Astrocyte of the cerebellum (primary cell): ENCODE data around the gene INSYN2B.
A peak's percentile ranks its signal among the peaks of the same experiment; 100 is the strongest.

ENCODE experiments used
- DNase-seq: peaks from one replicate; pipeline ENCODE4 v3.0.0-alpha.2; 2011; ENCODE audit warnings: low read depth
- H3K4me3 ChIP-seq: 2 replicates; pipeline ENCODE4 v1.5.1; 2011; ENCODE audit warnings: mild to moderate bottlenecking, low read depth, low read length, moderate library complexity
- CTCF ChIP-seq: IDR thresholded peaks from 2 replicates; pipeline ENCODE4 v1.5.1; 2012; ENCODE audit warnings: low read length, low read depth, moderate library complexity, mild to moderate bottlenecking; ENCODE audit errors: missing control alignments
- in situ Hi-C: cut with HindIII; loops from 2 replicates; pipeline ENCODE4 v1.10.0; 2017; ENCODE audit warnings: low sequenced_read_pairs

INSYN2B gene

GRCh38 chr5:169909945-169910344 lies 70.3 kb downstream of the INSYN2B start:
- DNase-seq: no peak
- in situ Hi-C loops: no loop called here
- no peak overlapping the region for H3K4me3 ChIP-seq
- no peak for TF ChIP-seq CTCF

- no peak overlapping the region for H3K4me3 ChIP-seq
- in situ Hi-C loops: no loop called here
- no peak for TF ChIP-seq CTCF
- no peak for DNase-seq
Observed at GRCh38 chr5:169908864-169909263, 71.4 kb downstream of the INSYN2B start.

- TF ChIP-seq CTCF: no peak
- H3K4me3 ChIP-seq: no peak overlapping the region
- in situ Hi-C loops: no loop called here
- DNase-seq: no peak
Observed at GRCh38 chr5:169906745-169907649, 73.3 kb downstream of the INSYN2B start.

- in situ Hi-C loops: no loop called here
- no peak for TF ChIP-seq CTCF
- no peak overlapping the region for H3K4me3 ChIP-seq
- no peak for DNase-seq
Observed at GRCh38 chr5:169905017-169905416, 75.3 kb downstream of the INSYN2B start.

- in situ Hi-C loops: no loop called here
- no peak overlapping the region for H3K4me3 ChIP-seq
- DNase-seq: no peak
- TF ChIP-seq CTCF: no peak
Observed at GRCh38 chr5:169904508-169904907, 75.8 kb downstream of the INSYN2B start.

GRCh38 chr5:169904059-169904458 lies 76.2 kb downstream of the INSYN2B start:
- in situ Hi-C loops: no loop called here
- peak; percentile 42 for DNase-seq
- no peak for TF ChIP-seq CTCF
- H3K4me3 ChIP-seq: no peak overlapping the region

GRCh38 chr5:169901896-169902295 lies 78.4 kb downstream of the INSYN2B start:
- DNase-seq: no peak
- H3K4me3 ChIP-seq: no peak overlapping the region
- no peak for TF ChIP-seq CTCF
- in situ Hi-C loops: no loop called here
